ENCODE measurements around the gene PSMD1.
"Not testable (repeated sequence)": the region's sequence is repeated elsewhere in the genome, so short reads cannot be mapped to it uniquely, and the experiment has no call there.

PSMD1 gene

DNA sequence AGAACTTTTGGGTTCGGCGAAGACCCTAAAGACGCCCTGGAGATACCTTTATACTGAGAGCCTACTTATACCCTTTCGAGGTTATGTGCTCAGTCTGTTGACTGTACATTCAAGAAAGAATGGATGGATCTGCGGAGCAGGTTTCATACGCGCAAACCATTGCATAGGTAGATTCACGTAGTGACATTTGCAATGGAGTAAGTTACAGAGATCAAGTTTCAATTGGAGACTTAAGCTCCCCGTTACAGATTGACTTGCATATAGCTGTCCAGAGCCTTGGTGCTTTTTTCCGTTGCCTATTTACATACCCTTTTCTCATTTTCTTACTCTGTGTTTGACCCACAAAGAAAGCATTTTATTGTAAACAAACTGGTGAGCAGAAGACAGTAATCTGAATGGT lies 923 bp downstream of the PSMD1 start:
- no peak for DNase-seq (ENCODE audit: low read depth in 2 of 2)

DNA sequence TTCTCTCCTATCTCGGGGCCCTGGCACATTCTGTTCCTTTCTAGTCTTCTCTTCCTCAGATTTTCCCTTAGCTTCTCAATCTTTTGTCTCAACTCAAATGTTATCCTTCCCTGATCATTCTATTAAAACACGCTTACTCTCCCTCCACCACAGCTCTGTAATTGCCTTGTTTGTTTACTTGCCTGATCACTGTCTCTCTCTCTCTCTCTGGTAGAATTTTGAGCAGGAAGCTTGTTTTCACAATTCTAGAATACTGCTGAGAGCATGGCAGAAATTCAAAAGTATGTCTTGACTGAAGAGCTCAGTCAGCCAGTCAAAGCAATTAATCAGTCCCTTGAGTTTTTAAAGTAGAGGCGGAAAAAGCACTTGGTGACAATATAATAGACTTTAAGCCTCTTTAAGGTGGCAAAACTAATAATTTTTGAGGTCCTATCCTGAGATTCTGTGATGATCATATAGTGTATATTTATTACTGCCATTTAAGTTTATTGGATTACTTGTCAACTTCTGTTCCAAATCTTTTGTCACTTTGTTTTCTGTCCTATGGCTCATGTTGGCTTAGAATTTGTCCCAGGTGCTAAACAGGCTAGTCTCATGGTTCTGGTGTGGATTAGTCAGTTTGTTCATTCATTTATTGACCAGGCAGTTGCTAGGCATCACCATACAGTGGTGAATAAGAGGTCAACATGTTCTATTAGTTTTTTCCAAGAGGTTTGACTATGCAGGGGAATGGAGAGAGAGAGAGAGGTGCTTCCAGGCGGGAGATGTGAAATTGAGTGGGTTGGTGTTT lies 2.3 kb downstream of the PSMD1 start:
- no peak for DNase-seq (ENCODE audit: low read depth in 2 of 2)

GRCh38 chr2:231059756-231060155 lies 3.1 kb downstream of the PSMD1 start:
- DNase-seq (ENCODE audit: low read depth in 2 of 2) = no peak

DNA sequence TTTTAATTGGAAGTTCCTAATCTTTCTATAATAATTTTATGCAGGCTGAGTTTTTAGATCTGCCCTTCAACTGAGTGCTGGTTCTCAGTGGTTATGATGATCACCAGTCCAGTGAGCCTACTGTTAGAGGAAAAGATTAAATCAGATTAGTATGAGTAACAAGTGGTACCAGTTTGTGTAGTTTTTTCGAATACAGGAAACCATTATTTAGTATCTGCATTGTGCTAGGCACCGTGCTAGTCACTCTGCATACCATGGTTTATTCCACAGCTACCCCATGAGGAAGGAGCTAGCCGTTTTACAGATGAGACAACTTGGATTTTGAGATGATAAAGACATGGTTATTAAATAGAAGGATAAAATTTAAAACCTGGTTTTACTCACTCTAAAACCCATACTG lies 6.1 kb downstream of the PSMD1 start:
- no peak for DNase-seq (ENCODE audit: low read depth in 2 of 2)

DNA sequence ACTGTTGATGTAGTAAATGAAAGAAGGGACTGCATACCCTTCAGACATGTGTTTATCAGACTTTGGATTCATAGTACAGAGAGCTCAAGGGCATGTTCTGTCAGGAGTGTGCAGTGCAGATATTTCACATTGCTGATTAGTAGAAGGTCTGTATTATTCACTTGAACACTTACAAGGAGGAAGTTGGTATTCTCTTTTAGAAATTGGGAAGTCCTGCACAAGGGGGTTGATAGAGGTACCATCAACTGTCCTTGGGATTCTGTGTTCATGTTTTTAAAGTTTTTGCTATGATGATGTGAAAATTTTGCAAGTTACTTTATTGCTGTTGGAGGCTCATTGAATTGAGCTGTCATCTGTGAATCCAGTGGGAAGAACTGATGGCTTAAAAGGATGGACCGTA lies 6.7 kb downstream of the PSMD1 start:
- DNase-seq (ENCODE audit: low read depth in 2 of 2) = no peak

GRCh38 chr2:231065966-231066365 lies 9.3 kb downstream of the PSMD1 start:
- no peak for DNase-seq (ENCODE audit: low read depth in 2 of 2)

DNA sequence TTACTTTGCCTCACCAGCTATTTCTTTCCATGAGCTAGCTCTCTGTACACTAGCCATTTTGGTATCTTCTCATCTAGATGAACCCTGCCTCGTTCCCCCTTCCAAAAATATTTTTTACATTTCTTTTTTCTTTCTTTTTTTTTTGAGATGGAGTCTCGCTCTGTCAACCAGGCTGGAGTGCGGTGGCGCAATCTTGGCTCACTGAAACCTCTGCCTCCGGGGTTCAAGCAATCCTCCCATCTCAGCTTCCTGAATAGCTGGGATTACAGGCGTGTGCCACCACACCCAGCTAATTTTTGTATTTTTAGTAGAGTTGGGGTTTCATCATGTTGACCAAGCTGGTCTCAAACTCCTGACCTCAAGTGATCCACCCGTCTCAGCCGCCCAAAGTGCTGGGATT lies 10.9 kb downstream of the PSMD1 start:
- not testable (repeated sequence) for DNase-seq (ENCODE audit: low read depth in 2 of 2)

DNA sequence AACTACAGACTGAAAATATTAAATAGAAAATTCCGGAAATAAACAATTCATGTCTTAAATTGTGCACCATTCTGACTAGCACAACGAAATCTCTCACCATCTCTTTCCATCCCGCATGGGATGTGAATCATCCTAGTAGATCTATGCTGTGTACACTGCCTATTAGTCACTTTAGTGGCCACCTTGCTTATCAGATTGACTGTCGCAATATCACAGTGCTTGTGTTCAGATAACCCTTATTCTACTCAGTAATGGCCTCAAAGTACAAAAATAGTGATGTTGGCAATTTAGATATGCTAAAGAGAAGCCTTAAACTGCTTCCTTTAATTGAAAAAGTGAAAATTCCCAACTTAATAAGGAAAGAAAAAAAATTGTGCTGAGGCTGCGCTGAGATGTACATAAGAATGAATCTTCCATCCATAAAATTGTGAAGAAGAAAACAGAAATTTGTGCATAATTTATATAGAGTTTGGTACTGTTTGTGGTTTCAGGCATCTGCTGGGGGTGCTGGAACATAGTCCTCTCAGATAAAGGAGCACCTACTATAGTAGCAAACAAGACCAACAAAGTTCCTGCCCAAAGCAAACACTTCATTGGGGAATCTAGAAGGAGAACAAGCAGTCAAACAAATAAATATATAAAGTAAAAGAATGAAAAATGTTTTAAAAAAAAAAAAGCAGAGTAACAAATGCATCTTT lies 12.0 kb downstream of the PSMD1 start:
- no peak for DNase-seq (ENCODE audit: low read depth in 2 of 2)

GRCh38 chr2:231069379-231070054 lies 12.8 kb downstream of the PSMD1 start:
- DNase-seq (ENCODE audit: low read depth in 2 of 2) = no peak

- DNase-seq (ENCODE audit: low read depth in 2 of 2) = no peak
These were observed 27.9 kb downstream of the PSMD1 start for GRCh38 chr2:231084565-231084964.

- no peak for DNase-seq (ENCODE audit: low read depth in 2 of 2)
These were observed 32.1 kb downstream of the PSMD1 start for GRCh38 chr2:231088754-231089153.

- DNase-seq (ENCODE audit: low read depth in 2 of 2) = no peak
These were observed 37.3 kb downstream of the PSMD1 start for GRCh38 chr2:231093933-231094332.

DNA sequence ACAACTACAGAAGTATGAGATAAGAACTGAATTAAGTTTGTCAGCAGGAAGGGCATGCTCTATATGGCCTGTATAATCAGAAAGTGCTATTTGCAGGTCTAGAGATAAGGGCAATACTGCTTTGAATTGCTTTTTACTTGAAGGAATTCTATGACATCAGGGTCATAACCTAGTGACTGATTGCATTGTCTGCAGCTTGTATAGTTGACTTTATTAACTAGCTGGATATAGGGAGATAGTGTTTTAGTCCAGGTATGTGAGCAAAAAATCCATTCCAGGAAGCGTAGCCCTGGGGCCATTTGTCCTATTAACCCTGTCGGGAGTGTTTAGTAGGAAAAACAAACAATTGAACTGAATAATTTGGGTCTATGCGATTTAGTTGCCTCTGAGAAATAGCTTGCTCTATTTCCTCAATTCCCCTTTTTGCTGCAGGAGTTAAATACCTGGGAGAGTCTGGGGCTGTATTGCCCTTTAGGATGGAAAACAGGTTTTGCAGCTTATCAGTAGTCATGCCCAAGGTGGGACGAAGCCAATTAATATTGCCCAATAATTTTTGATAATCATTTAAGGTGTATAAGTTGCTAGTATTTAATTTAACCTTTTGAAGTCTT lies 38.2 kb downstream of the PSMD1 start:
- no peak for DNase-seq (ENCODE audit: low read depth in 2 of 2)

DNA sequence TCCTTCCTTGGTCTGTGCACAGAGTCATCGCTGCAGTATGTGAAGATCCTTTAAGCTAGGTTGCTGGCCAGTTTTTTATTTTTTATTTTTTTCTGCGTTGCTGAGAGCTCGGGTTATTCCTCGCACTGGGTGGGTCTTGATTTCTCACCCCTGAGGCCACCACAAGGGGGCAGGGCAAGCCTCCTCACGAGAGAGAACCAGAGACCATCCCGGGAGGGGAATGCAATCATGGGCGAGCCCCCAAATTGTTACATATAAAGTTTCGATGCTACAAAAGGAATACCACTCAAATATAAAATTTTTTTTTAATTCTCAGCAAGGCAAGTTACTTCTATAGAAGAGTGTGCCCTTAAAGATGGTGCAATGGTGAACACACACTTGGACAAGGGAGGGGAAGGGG lies 43.3 kb downstream of the PSMD1 start:
- no peak for DNase-seq (ENCODE audit: low read depth in 2 of 2)

DNA sequence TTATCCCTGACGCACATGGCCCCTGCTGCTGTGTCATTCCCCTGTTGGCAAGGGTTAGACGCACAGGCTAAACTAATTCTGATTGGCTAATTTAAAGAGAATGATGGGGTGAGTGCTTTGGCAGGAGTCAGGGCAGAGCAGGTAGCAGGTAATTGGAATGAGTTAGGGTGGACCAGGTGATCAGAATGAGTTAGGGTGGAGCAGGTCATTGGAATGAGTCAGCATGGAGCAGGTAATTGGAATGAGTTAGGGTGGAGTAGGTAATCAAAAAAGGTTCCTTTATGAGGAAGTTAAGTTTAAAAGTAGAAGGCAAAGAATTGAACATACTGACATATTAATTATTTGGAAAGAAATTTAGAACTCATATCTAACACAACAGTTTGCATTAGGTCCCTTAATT lies 43.7 kb downstream of the PSMD1 start:
- not testable (repeated sequence) for DNase-seq (ENCODE audit: low read depth in 2 of 2)

GRCh38 chr2:231100990-231101389 lies 44.3 kb downstream of the PSMD1 start:
- DNase-seq (ENCODE audit: low read depth in 2 of 2) = no peak

DNA sequence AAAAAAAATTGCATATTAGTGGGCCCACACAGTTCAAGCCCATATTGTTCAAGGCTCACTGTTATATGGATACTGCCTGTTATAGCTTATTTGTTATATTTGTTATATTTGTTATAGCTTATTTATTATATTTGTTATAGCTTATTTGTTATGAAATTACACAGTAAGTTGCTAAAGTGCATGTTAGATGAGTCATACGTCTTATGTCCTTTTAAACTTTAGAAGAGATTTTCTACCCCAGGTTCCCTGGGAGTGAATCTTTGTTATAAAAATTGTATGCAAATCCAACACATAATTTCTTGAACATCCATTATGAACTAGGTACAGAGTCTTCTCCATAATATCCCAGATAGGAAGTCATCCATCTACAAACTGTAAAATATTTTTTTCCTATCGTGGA lies 46.1 kb downstream of the PSMD1 start:
- DNase-seq (ENCODE audit: low read depth in 2 of 2) = no peak

DNA sequence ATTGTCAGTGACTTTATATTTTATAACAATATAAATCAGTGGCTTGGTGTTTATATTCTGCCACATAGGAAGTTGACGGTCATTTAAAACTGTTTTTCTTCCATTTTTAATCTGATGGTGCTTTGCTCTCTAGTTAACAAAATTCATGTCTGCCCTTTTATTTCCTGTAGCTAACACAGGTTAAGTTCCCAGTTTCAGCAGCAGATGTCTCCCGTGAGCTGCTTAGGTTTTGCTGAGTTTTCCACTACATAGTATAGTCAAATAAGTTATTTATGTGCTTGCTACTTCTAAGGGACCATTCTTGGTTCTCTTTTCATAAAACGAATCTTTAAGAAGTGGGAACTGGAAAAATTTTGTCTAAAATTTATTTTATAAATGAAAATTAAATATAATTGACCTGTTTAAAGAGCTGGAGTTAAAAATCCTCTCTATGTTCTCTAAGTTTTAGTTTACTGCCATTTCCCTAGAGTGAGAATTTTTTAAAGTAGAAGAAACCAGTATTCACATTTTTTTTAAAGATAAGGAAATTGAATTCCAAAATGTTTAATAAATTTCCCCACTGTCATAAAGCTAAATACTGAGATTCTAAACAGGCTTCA lies 47.5 kb downstream of the PSMD1 start:
- peak in 1 of 2 donors; percentile 18 for DNase-seq (ENCODE audit: low read depth in 2 of 2)

DNA sequence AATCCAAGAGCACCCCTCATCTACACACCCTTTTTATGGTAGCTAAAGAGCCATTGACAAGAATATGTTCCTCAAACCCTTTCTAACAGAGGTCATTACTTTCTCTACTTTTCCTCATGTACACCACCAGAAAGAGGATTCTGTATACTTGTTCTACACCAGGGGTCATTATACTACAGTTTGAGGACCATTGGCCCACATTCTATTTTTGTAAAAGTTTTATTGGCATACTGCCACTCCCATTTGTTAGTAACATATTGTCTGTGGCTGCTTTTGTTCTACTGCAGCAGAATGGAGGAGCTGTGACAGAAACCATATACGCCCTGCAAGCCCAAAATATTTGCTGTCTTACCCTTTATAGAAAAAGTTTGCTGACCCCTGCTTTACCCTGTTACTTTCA lies 53.9 kb downstream of the PSMD1 start:
- no peak for DNase-seq (ENCODE audit: low read depth in 2 of 2)

- DNase-seq (ENCODE audit: low read depth in 2 of 2) = no peak
These were observed 55.3 kb downstream of the PSMD1 start for GRCh38 chr2:231111987-231112386.

- DNase-seq (ENCODE audit: low read depth in 2 of 2) = no peak
These were observed 56.8 kb downstream of the PSMD1 start for GRCh38 chr2:231113489-231113888.

DNA sequence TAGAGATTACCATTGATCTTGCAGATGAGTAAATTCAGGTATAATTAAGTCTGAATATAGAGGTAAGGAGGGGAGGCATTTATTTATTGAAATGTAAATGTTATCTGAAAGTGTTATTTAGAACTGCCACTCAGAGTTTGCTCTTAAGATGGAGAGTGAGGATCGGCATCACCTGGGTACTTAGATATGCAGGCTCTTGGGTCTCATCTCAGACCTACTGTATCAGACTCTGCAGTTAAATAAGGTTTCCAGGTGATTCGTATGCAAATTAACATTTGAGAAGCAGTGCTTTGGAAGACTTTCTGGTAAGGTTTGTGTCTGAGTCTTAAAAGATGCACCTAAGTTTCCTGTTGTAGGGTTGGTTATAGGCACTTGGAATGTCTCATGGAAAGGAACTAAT lies 59.0 kb downstream of the PSMD1 start:
- no peak for DNase-seq (ENCODE audit: low read depth in 2 of 2)

All from stimulated activated CD8-positive, alpha-beta memory T cell treated with anti-CD3 and anti-CD28 coated beads, Interleukin-15, amount 100 ng/mL, for 48 hours (primary cell).